ENCODE measurements around the gene SLC52A3.

Gene SLC52A3

DNA sequence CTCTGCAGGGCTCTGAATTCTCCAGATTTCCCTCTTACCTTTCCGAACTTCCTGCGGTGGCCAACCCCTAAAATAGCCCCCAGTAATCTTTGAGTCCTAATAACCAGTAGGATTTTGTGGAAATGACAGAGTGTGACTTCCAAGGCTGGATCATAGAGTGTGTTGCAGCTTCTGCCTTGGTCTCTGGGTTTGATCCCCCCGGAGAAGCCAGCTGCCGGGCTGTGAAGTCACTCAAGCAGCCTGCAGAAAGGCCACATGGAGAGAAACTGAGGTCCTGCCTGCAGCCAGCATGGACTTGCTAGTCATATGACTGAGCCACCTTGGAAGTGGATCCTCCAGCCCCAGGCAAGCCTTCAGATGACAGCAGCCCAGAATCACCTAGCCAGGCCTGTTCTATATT, 46.4 kb downstream of the SLC52A3 start:
- FAIRE-seq (no peak), DNase-seq (ENCODE audit: insufficient read length, low spot score) (no peak)
- no peak for TF ChIP-seq POLR2AphosphoS5 (IDR thresholded peaks at IDR 0.05; ENCODE audit: low read depth, low read length)
- TF ChIP-seq POLR2A (IDR thresholded peaks at IDR 0.05; ENCODE audit: low read depth, low read length) = no peak
- TF ChIP-seq PAX5 (IDR thresholded peaks at IDR 0.05; ENCODE audit: insufficient read depth, low read length, severe bottlenecking) = no peak
- no peak for TF ChIP-seq SPI1 (IDR thresholded peaks at IDR 0.05; ENCODE audit: low read depth, low read length)
- TF ChIP-seq POU2F2 (IDR thresholded peaks at IDR 0.05; ENCODE audit: low read depth, low read length) = no peak
- TF ChIP-seq TAF1 (IDR thresholded peaks at IDR 0.05; ENCODE audit: low read depth, low read length) = no peak

- TF ChIP-seq POLR2AphosphoS5 (IDR thresholded peaks at IDR 0.05; ENCODE audit: low read depth, low read length) (no peak), POLR2A (IDR thresholded peaks at IDR 0.05; ENCODE audit: low read depth, low read length) (no peak), PAX5 (IDR thresholded peaks at IDR 0.05; ENCODE audit: insufficient read depth, low read length, severe bottlenecking) (no peak), POU2F2 (IDR thresholded peaks at IDR 0.05; ENCODE audit: low read depth, low read length) (no peak), TAF1 (IDR thresholded peaks at IDR 0.05; ENCODE audit: low read depth, low read length) (no peak), SPI1 (IDR thresholded peaks at IDR 0.05; ENCODE audit: low read depth, low read length) (no peak)
- no peak for FAIRE-seq
- no peak for DNase-seq (ENCODE audit: insufficient read length, low spot score)
Measured at GRCh38 chr20:719816-720215, 48.5 kb downstream of the SLC52A3 start.

DNA sequence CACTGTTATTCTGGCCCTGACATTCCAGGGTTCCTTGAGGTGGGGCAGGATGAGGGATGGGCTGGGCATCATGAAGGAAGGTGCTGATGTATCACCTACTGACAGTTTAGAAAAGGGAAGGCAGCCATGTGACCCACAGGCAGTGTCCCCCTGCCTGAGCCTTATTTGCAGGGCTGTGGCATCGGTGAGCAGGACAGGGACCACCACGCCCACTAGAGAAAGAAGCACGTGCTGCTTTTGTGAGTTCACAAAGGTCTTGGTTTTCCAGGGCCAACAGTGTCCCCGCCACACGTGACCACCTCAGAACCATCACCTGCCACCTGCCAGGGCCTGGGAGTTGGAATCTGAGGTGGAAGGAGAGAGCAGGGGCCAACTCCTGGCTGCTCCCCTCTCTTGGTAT, 49.2 kb downstream of the SLC52A3 start:
- TF ChIP-seq SPI1 (IDR thresholded peaks at IDR 0.05; ENCODE audit: low read depth, low read length) = no peak
- TF ChIP-seq POU2F2 (IDR thresholded peaks at IDR 0.05; ENCODE audit: low read depth, low read length) = no peak
- TF ChIP-seq POLR2AphosphoS5 (IDR thresholded peaks at IDR 0.05; ENCODE audit: low read depth, low read length) = no peak
- TF ChIP-seq TAF1 (IDR thresholded peaks at IDR 0.05; ENCODE audit: low read depth, low read length) = no peak
- no peak for TF ChIP-seq POLR2A (IDR thresholded peaks at IDR 0.05; ENCODE audit: low read depth, low read length)
- no peak for TF ChIP-seq PAX5 (IDR thresholded peaks at IDR 0.05; ENCODE audit: insufficient read depth, low read length, severe bottlenecking)
- no peak for DNase-seq (ENCODE audit: insufficient read length, low spot score)
- FAIRE-seq = no peak

- FAIRE-seq (no peak), DNase-seq (ENCODE audit: insufficient read length, low spot score) (no peak)
- TF ChIP-seq PAX5 (IDR thresholded peaks at IDR 0.05; ENCODE audit: insufficient read depth, low read length, severe bottlenecking) = no peak
- no peak for TF ChIP-seq POLR2A (IDR thresholded peaks at IDR 0.05; ENCODE audit: low read depth, low read length)
- TF ChIP-seq SPI1 (IDR thresholded peaks at IDR 0.05; ENCODE audit: low read depth, low read length) = no peak
- TF ChIP-seq POLR2AphosphoS5 (IDR thresholded peaks at IDR 0.05; ENCODE audit: low read depth, low read length) = no peak
- TF ChIP-seq POU2F2 (IDR thresholded peaks at IDR 0.05; ENCODE audit: low read depth, low read length) = no peak
- TF ChIP-seq TAF1 (IDR thresholded peaks at IDR 0.05; ENCODE audit: low read depth, low read length) = no peak
Measured at GRCh38 chr20:717832-718231, 50.5 kb downstream of the SLC52A3 start.

- no peak for TF ChIP-seq TAF1 (IDR thresholded peaks at IDR 0.05; ENCODE audit: low read depth, low read length)
- TF ChIP-seq POLR2A (IDR thresholded peaks at IDR 0.05; ENCODE audit: low read depth, low read length) = no peak
- no peak for TF ChIP-seq SPI1 (IDR thresholded peaks at IDR 0.05; ENCODE audit: low read depth, low read length)
- TF ChIP-seq POLR2AphosphoS5 (IDR thresholded peaks at IDR 0.05; ENCODE audit: low read depth, low read length) = no peak
- TF ChIP-seq POU2F2 (IDR thresholded peaks at IDR 0.05; ENCODE audit: low read depth, low read length) = no peak
- no peak for TF ChIP-seq PAX5 (IDR thresholded peaks at IDR 0.05; ENCODE audit: insufficient read depth, low read length, severe bottlenecking)
- FAIRE-seq (no peak), DNase-seq (ENCODE audit: insufficient read length, low spot score) (no peak)
Measured at GRCh38 chr20:717271-717670, 51.0 kb downstream of the SLC52A3 start.

GRCh38 chr20:714453-714852, 53.8 kb downstream of the SLC52A3 start:
- FAIRE-seq = no peak
- no peak for DNase-seq (ENCODE audit: insufficient read length, low spot score)
- no peak for TF ChIP-seq PAX5 (IDR thresholded peaks at IDR 0.05; ENCODE audit: insufficient read depth, low read length, severe bottlenecking)
- TF ChIP-seq TAF1 (IDR thresholded peaks at IDR 0.05; ENCODE audit: low read depth, low read length) = no peak
- TF ChIP-seq SPI1 (IDR thresholded peaks at IDR 0.05; ENCODE audit: low read depth, low read length) = no peak
- no peak for TF ChIP-seq POLR2A (IDR thresholded peaks at IDR 0.05; ENCODE audit: low read depth, low read length)

DNA sequence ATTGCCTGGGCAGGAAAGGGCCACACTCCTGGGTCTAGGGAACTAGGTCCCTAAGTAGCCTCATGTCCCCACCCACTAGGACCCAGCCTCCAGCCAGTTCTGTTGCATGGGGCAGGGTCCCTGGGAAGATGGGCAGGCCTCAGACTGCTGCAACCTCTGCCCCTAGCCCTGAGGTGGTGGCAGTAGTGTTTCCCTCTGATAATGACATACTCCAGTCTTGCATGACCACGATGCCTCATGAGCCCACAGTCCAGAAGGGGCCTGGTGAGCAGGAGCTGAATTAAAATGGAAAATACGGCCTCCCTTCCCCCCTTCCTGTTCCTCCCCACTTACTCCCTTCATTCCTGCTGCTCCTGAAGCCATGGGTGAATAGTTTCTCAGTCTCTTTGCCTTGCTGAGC, 56.7 kb downstream of the SLC52A3 start:
- TF ChIP-seq POLR2AphosphoS5 (IDR thresholded peaks at IDR 0.05; ENCODE audit: low read depth, low read length) (no peak), TAF1 (IDR thresholded peaks at IDR 0.05; ENCODE audit: low read depth, low read length) (no peak), POU2F2 (IDR thresholded peaks at IDR 0.05; ENCODE audit: low read depth, low read length) (no peak), SPI1 (IDR thresholded peaks at IDR 0.05; ENCODE audit: low read depth, low read length) (no peak), PAX5 (IDR thresholded peaks at IDR 0.05; ENCODE audit: insufficient read depth, low read length, severe bottlenecking) (no peak), POLR2A (IDR thresholded peaks at IDR 0.05; ENCODE audit: low read depth, low read length) (no peak)
- DNase-seq (ENCODE audit: insufficient read length, low spot score) = no peak
- no peak for FAIRE-seq

- no peak for DNase-seq (ENCODE audit: insufficient read length, low spot score)
- TF ChIP-seq POU2F2 (IDR thresholded peaks at IDR 0.05; ENCODE audit: low read depth, low read length) (no peak), POLR2A (IDR thresholded peaks at IDR 0.05; ENCODE audit: low read depth, low read length) (no peak), POLR2AphosphoS5 (IDR thresholded peaks at IDR 0.05; ENCODE audit: low read depth, low read length) (no peak), PAX5 (IDR thresholded peaks at IDR 0.05; ENCODE audit: insufficient read depth, low read length, severe bottlenecking) (no peak), SPI1 (IDR thresholded peaks at IDR 0.05; ENCODE audit: low read depth, low read length) (no peak), TAF1 (IDR thresholded peaks at IDR 0.05; ENCODE audit: low read depth, low read length) (no peak)
- no peak for FAIRE-seq
Measured at GRCh38 chr20:710780-711450, 57.4 kb downstream of the SLC52A3 start.

All from GM12891 (cell line).